Esophagus squamous epithelium (tissue), 5 donors: ENCODE results near the gene CDK6. TPM values are rescaled to one million over a fixed set of nuclear protein-coding genes. Genes with fewer than 3 reads are reported as not detected.

Source experiments
- DNase-seq: peaks from one replicate; lab custom pipeline; 2025; lab: John Stamatoyannopoulos, UW
- H3K27ac ChIP-seq, 4 donors: fragments of 200-600 bp; sonication (generic); one replicate each; pipeline ENCODE4 v1.5.1; 2016 to 2019; ENCODE audit warnings: mild to moderate bottlenecking in 1 of 4
- H3K27me3 ChIP-seq, 4 donors: fragments of 200-600 bp; sonication (generic); 1 replicate in 3 of 4; 2 replicates in 1 of 4; pipeline versions ENCODE4 v1.5.1 to v1.6.0; 2017 to 2021; ENCODE audit warnings: antibody characterized with exemption in 1 of 4
- H3K36me3 ChIP-seq, 3 donors: fragments of 200-600 bp; sonication (generic); one replicate each; pipeline ENCODE4 v1.5.1; 2016 to 2019
- H3K4me1 ChIP-seq, 3 donors: fragments of 200-600 bp; sonication (generic); one replicate each; pipeline ENCODE4 v1.5.1; 2017 to 2019
- H3K4me3 ChIP-seq, 4 donors: fragments of 200-600 bp; sonication (generic); 1 replicate in 3 of 4; 2 replicates in 1 of 4; pipeline ENCODE4 v1.5.1; 2016 to 2019; ENCODE audit warnings: mild to moderate bottlenecking in 2 of 4, moderate library complexity in 1 of 4
- H3K9me3 ChIP-seq, 3 donors: fragments of 200-600 bp; sonication (generic); one replicate each; pipeline ENCODE4 v1.5.1; 2016 to 2019
- CTCF ChIP-seq, 6 experiments: fragments of 450-650 bp in 4 of 6; fragments of 200-600 bp in 2 of 6; sonication (generic) in 2 of 6; IDR thresholded peaks; one replicate each; pipeline ENCODE4 v1.5.1; 2016 to 2019; ENCODE audit warnings: antibody characterized with exemption in 6 of 6, mild to moderate bottlenecking in 4 of 6, moderate library complexity in 4 of 6
- POLR2A ChIP-seq, 4 donors: fragments of 450-650 bp; IDR thresholded peaks; one replicate each; pipeline ENCODE4 v1.6.1; 2017; ENCODE audit warnings: antibody characterized with exemption in 4 of 4, mild to moderate bottlenecking in 4 of 4, moderate library complexity in 3 of 4
- WGBS, 2 donors: methylation state at CpG; one replicate each; pipeline ENCODE4 v1.1.5; 2018; 5-methylcytosine and 5-hydroxymethylcytosine counted together
- intact Hi-C: fragments of 100-400 bp; cut with DNase I; formaldehyde crosslinking; loops from one replicate; pipeline ENCODE4 v1.15.0; 2022
- total RNA-seq, 4 donors: library from RNA; depleted of rRNA; stranded (reverse); fragments of >200 nt; gene quantifications; one replicate each; pipeline ENCODE4 v1.1.0, GENCODE V29; 2016
- donor health status: DM: yes; HTN: yes; CAD: no.

CDK6 gene
- total RNA-seq, 4 donors from 2014 or later: 15.6 to 59.2 (median 32.4) TPM

GRCh38 chr7:92848851-92849250 is 12.5 kb upstream of the CDK6 start:
- peaks cover 0 to 11% (median 0%) of the 10 kb centered on the region in 4 donors for H3K27me3 ChIP-seq
- DNase-seq: no peak
- intact Hi-C loops: no loop called here
- no peak overlapping the region for H3K27ac ChIP-seq
- H3K9me3 ChIP-seq: no peaks in the 10 kb centered on the region
- no peak overlapping the region for H3K4me3 ChIP-seq
- TF ChIP-seq POLR2A (IDR thresholded peaks at IDR 0.05) (no peak), CTCF (IDR thresholded peaks at IDR 0.05) (no peak)
- H3K36me3 ChIP-seq: no peaks in the 10 kb centered on the region
- WGBS, 2 donors: 73 to 91% methylated on average over 3 of the region's 3 CpGs
- no peaks in the 10 kb centered on the region for H3K4me1 ChIP-seq

GRCh38 chr7:92848441-92848840 is 12.1 kb upstream of the CDK6 start:
- Histone ChIP-seq H3K36me3 (no peaks in the 10 kb centered on the region), H3K27me3 (peaks cover 0 to 11% (median 0%) of the 10 kb centered on the region in 4 donors), H3K9me3 (no peaks in the 10 kb centered on the region), H3K27ac (no peak overlapping the region), H3K4me3 (no peak overlapping the region), H3K4me1 (no peaks in the 10 kb centered on the region)
- intact Hi-C loops: no loop called here
- TF ChIP-seq CTCF (IDR thresholded peaks at IDR 0.05) (no peak), POLR2A (IDR thresholded peaks at IDR 0.05) (no peak)
- no peak for DNase-seq
- 63 to 65% methylated on average over 2 of the region's 2 CpGs for WGBS, 2 donors

- TF ChIP-seq CTCF (IDR thresholded peaks at IDR 0.05): no peak
- TF ChIP-seq POLR2A (IDR thresholded peaks at IDR 0.05): no peak
- intact Hi-C loops: no loop called here
- H3K4me1 ChIP-seq: no peaks in the 10 kb centered on the region
These were observed 10.9 kb upstream of the CDK6 start for GRCh38 chr7:92847305-92847704.

DNA sequence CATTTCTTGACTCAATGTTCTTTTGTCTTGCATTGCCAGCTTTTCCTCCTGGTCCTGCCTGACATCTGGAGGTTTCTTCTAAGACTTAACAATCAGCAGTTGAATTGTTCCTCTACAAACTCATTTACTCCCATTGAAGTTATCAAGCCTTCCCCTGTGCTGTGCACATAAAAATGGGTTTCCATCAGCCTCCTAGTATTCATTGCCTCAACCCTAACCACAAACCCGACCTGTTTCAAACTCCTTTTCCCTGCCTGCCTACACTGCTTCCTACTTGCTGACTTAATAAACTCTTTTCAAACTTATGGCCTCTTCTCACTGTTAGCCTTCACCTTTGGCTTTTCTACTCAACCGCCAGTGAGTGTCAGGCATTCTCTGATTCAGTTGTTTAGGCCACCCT is 9.4 kb upstream of the CDK6 start:
- TF ChIP-seq POLR2A (IDR thresholded peaks at IDR 0.05) (no peak), CTCF (IDR thresholded peaks at IDR 0.05) (no peak)
- no peak overlapping the region for H3K27ac ChIP-seq
- intact Hi-C loops: no loop called here
- peaks cover 0 to 4% (median 0%) of the 10 kb centered on the region in 4 donors for H3K27me3 ChIP-seq
- DNase-seq: no peak
- no peaks in the 10 kb centered on the region for H3K9me3 ChIP-seq
- no peak overlapping the region for H3K4me3 ChIP-seq
- no peaks in the 10 kb centered on the region for H3K36me3 ChIP-seq
- no peaks in the 10 kb centered on the region for H3K4me1 ChIP-seq
- 75 to 76% methylated on average over 2 of the region's 2 CpGs for WGBS, 2 donors

More at GRCh38 chr7:92847305-92847704, 10.9 kb upstream of the CDK6 start:
- Histone ChIP-seq H3K36me3 (no peaks in the 10 kb centered on the region), H3K27ac (no peak overlapping the region), H3K27me3 (peaks cover 0 to 11% (median 0%) of the 10 kb centered on the region in 4 donors), H3K4me3 (no peak overlapping the region), H3K9me3 (no peaks in the 10 kb centered on the region)
- DNase-seq: no peak
- 77 to 90% methylated on average over 2 of the region's 2 CpGs for WGBS, 2 donors

DNA sequence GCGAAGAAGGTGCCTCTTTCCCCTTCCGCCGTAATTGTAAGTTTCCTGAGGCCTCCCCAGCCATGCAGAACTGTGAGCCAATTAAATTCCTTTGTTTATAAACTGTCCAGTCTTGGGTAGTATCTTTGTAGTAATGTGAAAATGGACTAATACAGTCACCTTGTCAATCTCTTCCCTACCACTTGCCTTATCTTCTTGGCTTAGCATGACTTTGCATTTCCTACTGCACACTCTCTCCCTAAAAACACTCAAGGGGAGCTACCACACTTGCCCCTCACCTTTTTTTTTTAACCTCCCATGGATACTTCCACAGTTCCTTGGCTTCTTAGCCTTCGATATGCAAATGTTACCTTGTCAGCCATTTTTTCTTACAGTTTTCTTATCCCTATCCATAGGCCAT is 7.4 kb upstream of the CDK6 start:
- 85 to 98% methylated on average over 4 of the region's 4 CpGs for WGBS, 2 donors

More for the DNA sequence above, 7.4 kb upstream of the CDK6 start:
- Histone ChIP-seq H3K9me3 (no peaks in the 10 kb centered on the region), H3K4me1 (no peaks in the 10 kb centered on the region), H3K27ac (no peak overlapping the region), H3K4me3 (no peak overlapping the region), H3K36me3 (no peaks in the 10 kb centered on the region), H3K27me3 (no peaks in the 10 kb centered on the region)
- no peak for DNase-seq
- intact Hi-C loops: no loop called here
- TF ChIP-seq POLR2A (IDR thresholded peaks at IDR 0.05) (no peak), CTCF (IDR thresholded peaks at IDR 0.05) (no peak)
